ENCODE results near the gene FAM185A.
"Not testable (repeated sequence)": the region's sequence is repeated elsewhere in the genome, so short reads cannot be mapped to it uniquely, and the experiment has no call there.

- not testable (repeated sequence) for TF ChIP-seq GABPA (IDR thresholded peaks at IDR 0.05; ENCODE audit: low read depth); CTCF (IDR thresholded peaks at IDR 0.05); RAD21 (IDR thresholded peaks at IDR 0.05; ENCODE audit: low read length); NRF1 (IDR thresholded peaks at IDR 0.05; ENCODE audit: low read depth, low read length); SIN3A (IDR thresholded peaks at IDR 0.05; ENCODE audit: borderline replicate concordance, low read depth, low read length); POLR2AphosphoS5 (IDR thresholded peaks at IDR 0.05; ENCODE audit: low read depth, low read length); ZBTB33 (IDR thresholded peaks at IDR 0.05; ENCODE audit: borderline replicate concordance, low read depth); TCF12 (IDR thresholded peaks at IDR 0.05); YY1 (IDR thresholded peaks at IDR 0.05; ENCODE audit: low read depth); TAF1 (IDR thresholded peaks at IDR 0.05; ENCODE audit: borderline replicate concordance, low read depth, low read length); EZH2phosphoT487 (IDR thresholded peaks at IDR 0.05; ENCODE audit: borderline replicate concordance, low read depth)
- TF ChIP-seq, protein P1, sequence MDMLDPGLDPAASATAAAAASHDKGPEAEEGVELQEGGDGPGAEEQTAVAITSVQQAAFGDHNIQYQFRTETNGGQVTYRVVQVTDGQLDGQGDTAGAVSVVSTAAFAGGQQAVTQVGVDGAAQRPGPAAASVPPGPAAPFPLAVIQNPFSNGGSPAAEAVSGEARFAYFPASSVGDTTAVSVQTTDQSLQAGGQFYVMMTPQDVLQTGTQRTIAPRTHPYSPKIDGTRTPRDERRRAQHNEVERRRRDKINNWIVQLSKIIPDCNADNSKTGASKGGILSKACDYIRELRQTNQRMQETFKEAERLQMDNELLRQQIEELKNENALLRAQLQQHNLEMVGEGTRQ (IDR thresholded peaks at IDR 0.05; ENCODE audit: borderline replicate concordance, low read depth, low read length), result not testable (repeated sequence)
These were observed 4.9 kb upstream of the FAM185A start for GRCh38 chr7:102743861-102744260.

Data from SK-N-SH (cell line).